ENCODE results near the gene CNTNAP2. TPM values are rescaled to one million over a fixed set of nuclear protein-coding genes. Genes with fewer than 3 reads are reported as not detected.

The CNTNAP2 gene
- total and polyA plus RNA-seq, 4 donors, result 0.14 to 2.3 (median 1.1) TPM

GRCh38 chr7:147809786-147810185, 1693.2 kb downstream of the CNTNAP2 start:
- TF ChIP-seq EGR1 (IDR thresholded peaks at IDR 0.05; ENCODE audit: low read depth in 2 of 2), result no peak
- no peak for TF ChIP-seq SP1 (IDR thresholded peaks at IDR 0.05)
- no peak overlapping the region for H3K9ac ChIP-seq (ENCODE audit: low read depth in 1 of 2, low read length in 2 of 2)
- no peaks in the 10 kb centered on the region for H3K4me1 ChIP-seq (ENCODE audit: control insufficient read depth in 4 of 4, insufficient read depth in 4 of 4, low read length in 3 of 4)
- H3K27me3 ChIP-seq (ENCODE audit: control insufficient read depth in 4 of 4, insufficient read depth in 4 of 4, low read length in 3 of 4), result no peaks in the 10 kb centered on the region
- WGBS, result 41% methylated on average over 3 of the region's 3 CpGs
- DNase-seq (ENCODE audit: low spot score), result no peak
- no peaks in the 10 kb centered on the region for H3K36me3 ChIP-seq (ENCODE audit: control insufficient read depth in 4 of 4, insufficient read depth in 3 of 4, low read depth in 1 of 4, low read length in 3 of 4)
- no peak overlapping the region for H3K27ac ChIP-seq (ENCODE audit: low read depth in 1 of 2, low read length in 2 of 2)
- H3K4me3 ChIP-seq (ENCODE audit: low read depth in 1 of 3, low read length in 3 of 3), result no peak overlapping the region
- H3K9me3 ChIP-seq (ENCODE audit: control insufficient read depth in 4 of 4, low read length in 3 of 4), result no peaks in the 10 kb centered on the region

DNA sequence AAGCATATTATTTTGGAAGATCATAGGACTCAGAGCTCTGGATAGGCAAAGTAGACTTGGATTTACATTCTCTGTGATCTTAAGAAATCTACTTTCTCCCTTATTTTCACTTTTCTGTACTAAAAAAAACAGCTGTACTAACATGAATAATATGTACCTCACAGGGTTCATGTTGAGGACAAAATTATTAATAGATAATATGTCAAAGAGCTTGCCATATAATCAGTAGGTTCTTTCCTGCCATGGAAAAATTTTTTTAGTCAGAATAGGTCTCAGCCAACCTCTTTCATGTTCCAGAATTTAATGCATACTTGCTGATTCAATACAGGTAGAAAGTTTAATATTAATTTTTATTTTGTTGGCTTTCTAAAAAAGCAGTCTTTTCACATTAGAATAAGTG, 1693.7 kb downstream of the CNTNAP2 start:
- no peaks in the 10 kb centered on the region for H3K9me3 ChIP-seq (ENCODE audit: control insufficient read depth in 4 of 4, low read length in 3 of 4)
- no peaks in the 10 kb centered on the region for H3K4me1 ChIP-seq (ENCODE audit: control insufficient read depth in 4 of 4, insufficient read depth in 4 of 4, low read length in 3 of 4)
- no peak for DNase-seq (ENCODE audit: low spot score)
- no peak overlapping the region for H3K9ac ChIP-seq (ENCODE audit: low read depth in 1 of 2, low read length in 2 of 2)
- TF ChIP-seq RXRA (IDR thresholded peaks at IDR 0.05) (no peak), HNF4A (conservative IDR thresholded peaks at IDR 0.05) (no peak), CTCF (IDR thresholded peaks at IDR 0.05; ENCODE audit: low read depth, low read length, missing input control) (no peak), SP1 (IDR thresholded peaks at IDR 0.05) (no peak), GABPA (IDR thresholded peaks at IDR 0.05 in 1 of 2, conservative IDR thresholded peaks at IDR 0.05 in 1 of 2) (no peak), NR2F2 (IDR thresholded peaks at IDR 0.05) (no peak), FOXA2 (IDR thresholded peaks at IDR 0.05) (no peak)
- H3K36me3 ChIP-seq (ENCODE audit: control insufficient read depth in 4 of 4, insufficient read depth in 3 of 4, low read depth in 1 of 4, low read length in 3 of 4), result no peaks in the 10 kb centered on the region
- no peak overlapping the region for H3K4me3 ChIP-seq (ENCODE audit: low read depth in 1 of 3, low read length in 3 of 3)
- no peak overlapping the region for H3K27ac ChIP-seq (ENCODE audit: low read depth in 1 of 2, low read length in 2 of 2)
- H3K27me3 ChIP-seq (ENCODE audit: control insufficient read depth in 4 of 4, insufficient read depth in 4 of 4, low read length in 3 of 4), result no peaks in the 10 kb centered on the region

- H3K36me3 ChIP-seq (ENCODE audit: control insufficient read depth in 4 of 4, insufficient read depth in 3 of 4, low read depth in 1 of 4, low read length in 3 of 4), result no peaks in the 10 kb centered on the region
- TF ChIP-seq HNF4A (conservative IDR thresholded peaks at IDR 0.05) (no peak), EGR1 (IDR thresholded peaks at IDR 0.05; ENCODE audit: low read depth in 2 of 2) (no peak), ZBTB33 (IDR thresholded peaks at IDR 0.05) (no peak), FOXA1 (IDR thresholded peaks at IDR 0.05) (no peak), NR2F2 (IDR thresholded peaks at IDR 0.05) (no peak), CTCF (IDR thresholded peaks at IDR 0.05; ENCODE audit: low read depth, low read length, missing input control) (no peak), REST (IDR thresholded peaks at IDR 0.05) (no peak), TAF1 (conservative IDR thresholded peaks at IDR 0.05) (no peak), JUND (IDR thresholded peaks at IDR 0.05) (no peak), HNF4G (IDR thresholded peaks at IDR 0.05) (no peak), SP1 (IDR thresholded peaks at IDR 0.05) (no peak)
- no peak overlapping the region for H3K4me3 ChIP-seq (ENCODE audit: low read depth in 1 of 3, low read length in 3 of 3)
- no peaks in the 10 kb centered on the region for H3K9me3 ChIP-seq (ENCODE audit: control insufficient read depth in 4 of 4, low read length in 3 of 4)
- no peak overlapping the region for H3K27ac ChIP-seq (ENCODE audit: low read depth in 1 of 2, low read length in 2 of 2)
- H3K27me3 ChIP-seq (ENCODE audit: control insufficient read depth in 4 of 4, insufficient read depth in 4 of 4, low read length in 3 of 4), result peaks cover 0 to 4% (median 0%) of the 10 kb centered on the region in 4 donors
- WGBS, result 71% methylated on average over 5 of the region's 5 CpGs
- H3K9ac ChIP-seq (ENCODE audit: low read depth in 1 of 2, low read length in 2 of 2), result no peak overlapping the region
- no peaks in the 10 kb centered on the region for H3K4me1 ChIP-seq (ENCODE audit: control insufficient read depth in 4 of 4, insufficient read depth in 4 of 4, low read length in 3 of 4)
- no peak for DNase-seq (ENCODE audit: low spot score)
These were observed 1695.3 kb downstream of the CNTNAP2 start for GRCh38 chr7:147811923-147812322.
